WI38 (cell line): ENCODE results near the gene CRACR2A.

ENCODE experiments used
- H3K4me3 ChIP-seq: 2 replicates; pipeline ENCODE4 v1.5.1; 2011; ENCODE audit warnings: low read depth, mild to moderate bottlenecking, control low read depth, low read length
- CTCF ChIP-seq: IDR thresholded peaks from 2 replicates; pipeline ENCODE4 v1.5.1; 2012; ENCODE audit warnings: low read depth, mild to moderate bottlenecking, control low read depth, low read length

The CRACR2A gene

GRCh38 chr12:3629057-3629830, 123.7 kb downstream of the CRACR2A start:
- H3K4me3 ChIP-seq, result no peak overlapping the region
- no peak for TF ChIP-seq CTCF

GRCh38 chr12:3628629-3629028, 124.3 kb downstream of the CRACR2A start:
- H3K4me3 ChIP-seq, result no peak overlapping the region
- TF ChIP-seq CTCF, result no peak

GRCh38 chr12:3627336-3627735, 125.6 kb downstream of the CRACR2A start:
- no peak for TF ChIP-seq CTCF
- H3K4me3 ChIP-seq, result no peak overlapping the region

GRCh38 chr12:3624273-3624672, 128.6 kb downstream of the CRACR2A start:
- TF ChIP-seq CTCF, result no peak
- no peak overlapping the region for H3K4me3 ChIP-seq

- H3K4me3 ChIP-seq, result no peak overlapping the region
- no peak for TF ChIP-seq CTCF
These were observed 129.9 kb downstream of the CRACR2A start for GRCh38 chr12:3622822-3623690.

GRCh38 chr12:3622021-3622821, 130.7 kb downstream of the CRACR2A start:
- TF ChIP-seq CTCF, result no peak
- H3K4me3 ChIP-seq, result no peak overlapping the region
